IMR-90 (cell line): ENCODE data around the gene LPAR5. TPM values are rescaled to one million over a fixed set of nuclear protein-coding genes. Genes with fewer than 3 reads are reported as not detected.

ENCODE experiments used
- ATAC-seq: fragments of 200-7000 bp; cut with Tn5 transposase; 2 replicates; pipeline ENCODE4 v1.9.1; 2020; ENCODE audit warnings: low read depth, mild to moderate bottlenecking, moderate library complexity
- BruUV-seq: library from RNA; stranded (reverse); fragments of 400-500 nt; replicated peaks from 2 replicates; lab custom pipeline; 2021; lab: Mats Ljungman, UMichigan
- CTCF ChIA-PET: fragments of 300-600 bp; formaldehyde crosslinking; extraction: SDS; loops from one replicate; lab custom pipeline; 2021; ENCODE audit warnings: antibody characterized with exemption; lab: Yijun Ruan, JAX
- POLR2A ChIA-PET: fragments of 300-600 bp; sonication (Branson Sonifier 250); formaldehyde crosslinking; loops from one replicate; lab custom pipeline; 2022; ENCODE audit warnings: antibody characterized with exemption; ENCODE audit not compliant: unreplicated experiment; lab: Charles Lee
- DNase-seq: peaks from one replicate; pipeline ENCODE4 v3.0.0; 2013
- H2AFZ ChIP-seq: replicated peaks from 2 replicates; pipeline ENCODE3; 2013; ENCODE audit warnings: low read length, mild to moderate bottlenecking; ENCODE audit not compliant: poor library complexity
- H2AK5ac ChIP-seq: 2 replicates; pipeline ENCODE4 v1.6.1; 2013; ENCODE audit warnings: low read depth, low read length, inconsistent platforms
- H2AK9ac ChIP-seq: replicated peaks from 2 replicates; pipeline ENCODE3; 2013; ENCODE audit warnings: mild to moderate bottlenecking, low read depth, low read length, moderate library complexity; ENCODE audit not compliant: poor library complexity
- H2BK120ac ChIP-seq: 2 replicates; pipeline ENCODE4 v1.6.1; 2013; ENCODE audit warnings: low read depth, low read length, inconsistent platforms
- H2BK15ac ChIP-seq: 3 replicates; pipeline ENCODE4 v1.6.1; 2013; ENCODE audit warnings: low read depth, low read length, inconsistent platforms
- H2BK20ac ChIP-seq: 2 replicates; pipeline ENCODE4 v1.6.1; 2013; ENCODE audit warnings: low read depth, mild to moderate bottlenecking, inconsistent platforms, low read length, moderate library complexity
- H2BK5ac ChIP-seq: 2 replicates; pipeline ENCODE4 v1.6.1; 2013; ENCODE audit warnings: mild to moderate bottlenecking, low read depth, low read length, inconsistent platforms; ENCODE audit not compliant: poor library complexity, severe bottlenecking
- H3K14ac ChIP-seq: replicated peaks from 2 replicates; pipeline ENCODE4 v1.6.1; 2013; ENCODE audit warnings: low read depth, low read length, inconsistent platforms
- H3K18ac ChIP-seq: 2 replicates; pipeline ENCODE4 v1.6.1; 2013; ENCODE audit warnings: low read depth, low read length, control low read depth
- H3K23ac ChIP-seq: 2 replicates; pipeline ENCODE4 v1.6.1; 2013; ENCODE audit warnings: low read depth, low read length, inconsistent platforms
- H3K27ac ChIP-seq: 2 replicates; pipeline ENCODE4 v1.5.1; 2013; ENCODE audit warnings: mild to moderate bottlenecking, control low read depth, low read length; ENCODE audit not compliant: insufficient read depth
- H3K27me3 ChIP-seq: 2 replicates; pipeline ENCODE4 v1.6.1; 2013; ENCODE audit warnings: low read length; ENCODE audit not compliant: control insufficient read depth, insufficient read depth
- H3K36me3 ChIP-seq: 2 replicates; pipeline ENCODE4 v1.6.1; 2013; ENCODE audit warnings: low read length, mixed read lengths; ENCODE audit not compliant: control insufficient read depth, insufficient read depth
- H3K4ac ChIP-seq: 2 replicates; pipeline ENCODE4 v1.6.1; 2013; ENCODE audit warnings: low read depth, low read length, inconsistent platforms
- H3K4me1 ChIP-seq: 2 replicates; pipeline ENCODE4 v1.6.1; 2013; ENCODE audit warnings: low read length, mixed read lengths; ENCODE audit not compliant: control insufficient read depth, insufficient read depth
- H3K4me2 ChIP-seq: 2 replicates; pipeline ENCODE4 v1.6.1; 2013; ENCODE audit warnings: low read depth, mild to moderate bottlenecking, control low read depth, low read length, moderate library complexity
- H3K4me3 ChIP-seq: 2 replicates; pipeline ENCODE4 v1.5.1; 2013; ENCODE audit warnings: low read depth, mild to moderate bottlenecking, control low read depth, low read length, moderate library complexity; ENCODE audit not compliant: insufficient read depth
- H3K56ac ChIP-seq: 2 replicates; pipeline ENCODE4 v1.6.1; 2013; ENCODE audit warnings: low read length, inconsistent platforms; ENCODE audit not compliant: insufficient read depth; ENCODE audit errors: extremely low read depth
- H3K79me1 ChIP-seq, 2 experiments: 2 replicates each; pipeline ENCODE4 v1.6.1; 2013; ENCODE audit warnings: low read length in 2 of 2, inconsistent platforms in 1 of 2, low read depth in 1 of 2
- H3K9ac ChIP-seq: 2 replicates; pipeline ENCODE4 v1.6.1; 2013; ENCODE audit warnings: low read depth, low read length, control low read depth
- H3K9me1 ChIP-seq: 2 replicates; pipeline ENCODE4 v1.6.1; 2013; ENCODE audit warnings: low read length, inconsistent platforms; ENCODE audit not compliant: insufficient read depth
- H3K9me3 ChIP-seq: 2 replicates; pipeline ENCODE4 v1.6.1; 2013; ENCODE audit warnings: low read length; ENCODE audit not compliant: control insufficient read depth, insufficient read depth
- H4K20me1 ChIP-seq: 2 replicates; pipeline ENCODE4 v1.6.1; 2013; ENCODE audit warnings: low read length, inconsistent platforms; ENCODE audit not compliant: insufficient read depth
- H4K5ac ChIP-seq: 2 replicates; pipeline ENCODE4 v1.6.1; 2013; ENCODE audit warnings: mild to moderate bottlenecking, low read depth, low read length, control low read depth
- H4K8ac ChIP-seq, 2 experiments: 2 replicates each; pipeline ENCODE4 v1.6.1; 2013; ENCODE audit warnings: low read depth in 2 of 2, low read length in 2 of 2, control low read depth in 1 of 2, inconsistent platforms in 1 of 2
- H4K91ac ChIP-seq: 2 replicates; pipeline ENCODE4 v1.6.1; 2013; ENCODE audit warnings: low read depth, low read length, inconsistent platforms; ENCODE audit not compliant: insufficient read depth
- CTCF ChIP-seq: conservative IDR thresholded peaks from 2 replicates; pipeline ENCODE4 v1.5.1; 2012; ENCODE audit warnings: mild to moderate bottlenecking, low read depth, low read length, improper control_type of control experiment
- MAFK ChIP-seq: IDR thresholded peaks from 2 replicates; pipeline ENCODE4 v1.6.1; 2012; ENCODE audit warnings: low read depth, low read length, improper control_type of control experiment
- MAZ ChIP-seq: IDR thresholded peaks from 2 replicates; pipeline ENCODE4 v1.6.1; 2012; ENCODE audit warnings: low read depth, mild to moderate bottlenecking, low read length, improper control_type of control experiment, moderate library complexity, borderline replicate concordance
- RCOR1 ChIP-seq: IDR thresholded peaks from 2 replicates; pipeline ENCODE4 v1.6.1; 2012; ENCODE audit warnings: mild to moderate bottlenecking, low read length, improper control_type of control experiment; ENCODE audit not compliant: insufficient replicate concordance
- WGBS, 2 experiments: methylation state at CpG; one replicate each; pipeline versions ENCODE4 v1.1.5 to v1.1.7; 2013; ENCODE audit warnings: missing lambda C conversion rate in 2 of 2; ENCODE audit not compliant: insufficient read length in 1 of 2; ENCODE audit errors: extremely low coverage in 2 of 2; 5-methylcytosine and 5-hydroxymethylcytosine counted together
- dilution Hi-C: fragments of 300-500 bp; cut with HindIII; formaldehyde crosslinking; loops from one replicate; pipeline ENCODE4 v1.14.3; 2018; ENCODE audit warnings: low sequenced_read_pairs; ENCODE audit not compliant: unreplicated experiment
- in situ Hi-C: fragments of 300-500 bp; cut with MboI; formaldehyde crosslinking; loops from 3 replicates; pipeline ENCODE4 v1.14.3; 2019; ENCODE audit warnings: low sequenced_read_pairs, inconsistent platforms, mixed read lengths
- intact Hi-C: fragments of 100-400 bp; cut with micrococcal nuclease; formaldehyde crosslinking; loops from 2 replicates; pipeline ENCODE4 v1.10.0; 2022
- polyA plus RNA-seq, 3 experiments: library from polyadenylated mRNA; depleted of rRNA; stranded (reverse); fragments of >200 nt; gene quantifications; 2 replicates each; pipeline ENCODE4 v1.2.3, GENCODE V29; 2012; ENCODE audit warnings: low replicate concordance in 1 of 3
- total RNA-seq: library from RNA; depleted of rRNA; stranded (reverse); fragments of >200 nt; gene quantifications from 2 replicates; pipeline ENCODE4 v1.2.3, GENCODE V29; 2012

The LPAR5 gene
- total and polyA plus RNA-seq, 2 of the 4 experiments (the other 2 are of a cell fraction): not detected

- H4K20me1 ChIP-seq: no peaks in the 10 kb centered on the region
- no peak overlapping the region for H3K4ac ChIP-seq
- no peak overlapping the region for H3K18ac ChIP-seq
- H2AK5ac ChIP-seq: no peak overlapping the region
- no peak overlapping the region for H3K27ac ChIP-seq
- no peak overlapping the region for H2BK5ac ChIP-seq
- ATAC-seq (no peak), DNase-seq (no peak)
- no peak overlapping the region for H4K8ac ChIP-seq
- 100% methylated on average over 2 of the region's 2 CpGs; no CpG with 5 or more reads in 1 of the 2 experiments for WGBS, 2 experiments
- no peak overlapping the region for H2AK9ac ChIP-seq
- TF ChIP-seq MAFK (no peak), CTCF (no peak), RCOR1 (no peak), MAZ (no peak)
- H3K36me3 ChIP-seq: peaks cover 36% of the 10 kb centered on the region
- H3K9me3 ChIP-seq: no peaks in the 10 kb centered on the region
- ChIA-PET CTCF (no interaction called here), POLR2A (no interaction called here)
- H3K79me1 ChIP-seq: peaks cover 14 to 22% of the 10 kb centered on the region in 2 experiments
- intact Hi-C loops: no loop called here
- no peak overlapping the region for H4K91ac ChIP-seq
- no peak overlapping the region for H2BK20ac ChIP-seq
- BruUV-seq: no TSS peak
- no peak overlapping the region for H2BK120ac ChIP-seq
- H3K56ac ChIP-seq: no peak overlapping the region
- in situ Hi-C loops: no loop called here
- H3K9me1 ChIP-seq: no peaks in the 10 kb centered on the region
- H3K14ac ChIP-seq: no peak overlapping the region
- H3K4me2 ChIP-seq: no peak overlapping the region
- H2BK15ac ChIP-seq: no peak overlapping the region
- no peak overlapping the region for H2AFZ ChIP-seq
- H3K4me1 ChIP-seq: no peaks in the 10 kb centered on the region
- H3K4me3 ChIP-seq: no peak overlapping the region
- no peaks in the 10 kb centered on the region for H3K27me3 ChIP-seq
- no peak overlapping the region for H3K23ac ChIP-seq
- H3K9ac ChIP-seq: no peak overlapping the region
- dilution Hi-C loops: no loop called here
- no peak overlapping the region for H4K5ac ChIP-seq
These were observed 30.5 kb upstream of the LPAR5 start for GRCh38 chr12:6666211-6666610.
